ENCODE results near the gene TRPC4AP.

GRCh38 chr20:34995696-34996095, 96.9 kb downstream of the TRPC4AP start:
- TF ChIP-seq CTCF (IDR thresholded peaks at IDR 0.05), result no peak
- TF ChIP-seq POLR2A (IDR thresholded peaks at IDR 0.05), result no peak

All from prostate gland (tissue), 2 donors.